Measurements from ENCODE around the gene TMEM138.

- TF ChIP-seq EZH2 (IDR thresholded peaks at IDR 0.05; ENCODE audit: insufficient read depth, poor library complexity, severe bottlenecking) (no peak), EZH2phosphoT487 (IDR thresholded peaks at IDR 0.05; ENCODE audit: insufficient read depth, low read depth) (no peak)
These were observed 885 bp upstream of the TMEM138 start for GRCh38 chr11:61361237-61361740.

Measured in GM23248 (cell line).